Measurements from ENCODE around the gene AFF3. TPM values are rescaled to one million over a fixed set of nuclear protein-coding genes. Genes with fewer than 3 reads are reported as not detected.

AFF3 gene
- total RNA-seq, 1 donor from 2014 or later: 20.9 TPM

DNA sequence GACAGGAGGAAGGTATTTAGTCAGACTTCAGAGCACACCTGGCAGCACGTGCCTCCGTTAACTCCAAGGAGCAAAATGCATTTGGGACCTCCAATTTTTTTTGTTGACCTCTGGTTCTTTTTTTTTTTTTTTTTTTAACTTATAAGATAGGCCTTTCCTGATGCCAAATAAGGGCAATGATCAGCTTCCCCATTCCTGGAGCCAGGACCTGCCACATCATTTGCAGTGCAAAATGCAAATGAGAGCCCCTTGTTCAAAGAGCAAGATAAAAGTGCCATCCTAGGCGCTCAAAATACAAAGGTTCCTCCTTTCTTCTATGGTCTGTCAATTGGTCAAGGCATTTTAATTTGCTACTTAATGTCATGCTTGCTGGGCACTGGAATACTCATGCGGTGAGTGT, 519.4 kb downstream of the AFF3 start:
- Mint-ChIP-seq H3K4me3 (no peak overlapping the region), H3K27me3 (ENCODE audit: low read depth) (no peaks in the 10 kb centered on the region), H3K9me3 (no peaks in the 10 kb centered on the region), H3K4me1 (peaks cover 6% of the 10 kb centered on the region), H3K36me3 (ENCODE audit: low read depth) (no peaks in the 10 kb centered on the region), H3K27ac (ENCODE audit: unreplicated experiment) (no peak overlapping the region)
- TF ChIP-seq, protein P1, sequence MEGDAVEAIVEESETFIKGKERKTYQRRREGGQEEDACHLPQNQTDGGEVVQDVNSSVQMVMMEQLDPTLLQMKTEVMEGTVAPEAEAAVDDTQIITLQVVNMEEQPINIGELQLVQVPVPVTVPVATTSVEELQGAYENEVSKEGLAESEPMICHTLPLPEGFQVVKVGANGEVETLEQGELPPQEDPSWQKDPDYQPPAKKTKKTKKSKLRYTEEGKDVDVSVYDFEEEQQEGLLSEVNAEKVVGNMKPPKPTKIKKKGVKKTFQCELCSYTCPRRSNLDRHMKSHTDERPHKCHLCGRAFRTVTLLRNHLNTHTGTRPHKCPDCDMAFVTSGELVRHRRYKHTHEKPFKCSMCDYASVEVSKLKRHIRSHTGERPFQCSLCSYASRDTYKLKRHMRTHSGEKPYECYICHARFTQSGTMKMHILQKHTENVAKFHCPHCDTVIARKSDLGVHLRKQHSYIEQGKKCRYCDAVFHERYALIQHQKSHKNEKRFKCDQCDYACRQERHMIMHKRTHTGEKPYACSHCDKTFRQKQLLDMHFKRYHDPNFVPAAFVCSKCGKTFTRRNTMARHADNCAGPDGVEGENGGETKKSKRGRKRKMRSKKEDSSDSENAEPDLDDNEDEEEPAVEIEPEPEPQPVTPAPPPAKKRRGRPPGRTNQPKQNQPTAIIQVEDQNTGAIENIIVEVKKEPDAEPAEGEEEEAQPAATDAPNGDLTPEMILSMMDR (conservative IDR thresholded peaks at IDR 0.05): no peak
- DNase-seq (ENCODE audit: low read depth, low spot score): no peak

DNA sequence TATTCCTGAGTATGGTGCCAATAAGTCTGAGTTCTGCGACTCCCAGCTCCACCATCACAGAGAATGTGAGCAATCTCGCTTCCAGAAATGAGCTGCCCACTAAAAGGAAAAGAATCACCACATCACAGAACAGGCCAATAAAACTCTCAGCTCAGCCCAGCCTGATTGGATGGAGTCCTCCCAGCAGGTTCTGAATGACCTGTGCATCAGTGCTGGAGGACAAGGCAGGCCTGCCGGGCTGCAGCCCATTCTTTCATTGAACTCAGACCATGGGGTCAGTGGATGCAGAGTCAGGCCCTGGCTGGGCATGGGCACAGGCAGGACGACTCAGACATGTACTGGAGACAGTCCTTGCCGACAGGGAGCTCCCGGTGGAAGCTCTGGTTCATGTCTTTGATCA, 519.9 kb downstream of the AFF3 start:
- Mint-ChIP-seq H3K36me3 (ENCODE audit: low read depth) (no peaks in the 10 kb centered on the region), H3K4me3 (no peak overlapping the region)

DNA sequence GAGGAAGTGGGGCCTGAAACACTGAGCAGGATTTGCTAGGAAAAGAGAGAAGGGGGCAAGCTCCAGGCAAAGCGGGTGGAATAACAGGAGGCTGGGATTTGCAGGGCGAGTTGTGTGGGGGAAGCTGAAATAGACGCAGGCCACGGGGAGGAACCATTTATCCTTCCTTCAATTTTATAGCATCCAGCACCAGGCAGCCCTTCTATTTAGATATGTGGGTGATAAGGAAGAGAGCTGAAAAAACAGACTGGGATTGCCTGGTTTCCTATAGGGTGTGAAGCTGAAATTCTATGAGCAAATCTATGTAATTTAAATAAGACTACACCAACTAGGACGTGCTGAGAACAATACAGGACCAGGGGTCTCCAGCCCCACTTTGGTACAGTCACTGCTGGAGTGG, 520.6 kb downstream of the AFF3 start:
- no peaks in the 10 kb centered on the region for H3K36me3 Mint-ChIP-seq (ENCODE audit: low read depth)
- H3K4me3 Mint-ChIP-seq: no peak overlapping the region
- no peaks in the 10 kb centered on the region for H3K9me3 Mint-ChIP-seq
- H3K4me1 Mint-ChIP-seq: peaks cover 6% of the 10 kb centered on the region
- no peak overlapping the region for H3K27ac Mint-ChIP-seq (ENCODE audit: unreplicated experiment)
- TF ChIP-seq, protein P1 (conservative IDR thresholded peaks at IDR 0.05): no peak
- no peaks in the 10 kb centered on the region for H3K27me3 Mint-ChIP-seq (ENCODE audit: low read depth)
- no peak for DNase-seq (ENCODE audit: low read depth, low spot score)

More for the DNA sequence above, 519.9 kb downstream of the AFF3 start:
- no peak for DNase-seq (ENCODE audit: low read depth, low spot score)
- H3K27ac Mint-ChIP-seq (ENCODE audit: unreplicated experiment): no peak overlapping the region
- H3K9me3 Mint-ChIP-seq: no peaks in the 10 kb centered on the region
- TF ChIP-seq, protein P1 (conservative IDR thresholded peaks at IDR 0.05): no peak
- peaks cover 6% of the 10 kb centered on the region for H3K4me1 Mint-ChIP-seq
- H3K27me3 Mint-ChIP-seq (ENCODE audit: low read depth): no peaks in the 10 kb centered on the region

GRCh38 chr2:99621106-99621505, 521.3 kb downstream of the AFF3 start:
- Mint-ChIP-seq H3K9me3 (no peaks in the 10 kb centered on the region), H3K36me3 (ENCODE audit: low read depth) (no peaks in the 10 kb centered on the region), H3K27ac (ENCODE audit: unreplicated experiment) (no peak overlapping the region), H3K27me3 (ENCODE audit: low read depth) (no peaks in the 10 kb centered on the region), H3K4me3 (no peak overlapping the region), H3K4me1 (peaks cover 6% of the 10 kb centered on the region)
- DNase-seq (ENCODE audit: low read depth, low spot score): no peak
- TF ChIP-seq, protein P1 (conservative IDR thresholded peaks at IDR 0.05): no peak

DNA sequence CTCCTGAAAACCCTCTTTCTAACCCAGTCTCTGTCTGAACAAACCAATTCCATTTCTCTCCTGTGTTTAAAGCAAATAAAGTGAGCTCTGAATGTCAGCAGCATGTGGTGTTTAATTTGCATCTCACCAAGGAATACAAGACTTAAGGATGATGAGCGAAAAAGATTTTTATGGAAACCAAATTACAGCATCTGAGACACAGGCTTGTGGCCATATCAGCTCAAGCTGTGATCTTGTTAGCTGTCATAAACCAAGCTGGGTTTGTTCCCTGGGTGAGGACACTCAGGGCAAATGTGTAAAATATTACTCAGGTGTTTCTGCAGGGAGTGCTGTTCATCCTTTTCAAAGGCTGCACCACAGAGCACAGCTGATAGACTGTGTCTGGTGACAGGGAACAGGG, 523.2 kb downstream of the AFF3 start:
- Mint-ChIP-seq H3K36me3 (ENCODE audit: low read depth) (no peaks in the 10 kb centered on the region), H3K9me3 (no peaks in the 10 kb centered on the region)
- TF ChIP-seq, protein P1 (conservative IDR thresholded peaks at IDR 0.05): no peak

More for the DNA sequence above, 523.2 kb downstream of the AFF3 start:
- no peaks in the 10 kb centered on the region for H3K27me3 Mint-ChIP-seq (ENCODE audit: low read depth)
- DNase-seq (ENCODE audit: low read depth, low spot score): no peak
- no peak overlapping the region for H3K27ac Mint-ChIP-seq (ENCODE audit: unreplicated experiment)
- H3K4me1 Mint-ChIP-seq: peaks cover 6% of the 10 kb centered on the region
- no peak overlapping the region for H3K4me3 Mint-ChIP-seq
